CD4-positive, alpha-beta T cell treated with Interleukin-15 for 4 hours (primary cell): ENCODE data around the gene CX3CR1.
"Not testable (repeated sequence)": the region's sequence is repeated elsewhere in the genome, so short reads cannot be mapped to it uniquely, and the experiment has no call there.

Source experiments
- DNase-seq: peaks from one replicate; pipeline ENCODE4 v3.0.0-alpha.2; 2020; ENCODE audit warnings: low spot score

CX3CR1 gene, protein sequence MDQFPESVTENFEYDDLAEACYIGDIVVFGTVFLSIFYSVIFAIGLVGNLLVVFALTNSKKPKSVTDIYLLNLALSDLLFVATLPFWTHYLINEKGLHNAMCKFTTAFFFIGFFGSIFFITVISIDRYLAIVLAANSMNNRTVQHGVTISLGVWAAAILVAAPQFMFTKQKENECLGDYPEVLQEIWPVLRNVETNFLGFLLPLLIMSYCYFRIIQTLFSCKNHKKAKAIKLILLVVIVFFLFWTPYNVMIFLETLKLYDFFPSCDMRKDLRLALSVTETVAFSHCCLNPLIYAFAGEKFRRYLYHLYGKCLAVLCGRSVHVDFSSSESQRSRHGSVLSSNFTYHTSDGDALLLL

DNA sequence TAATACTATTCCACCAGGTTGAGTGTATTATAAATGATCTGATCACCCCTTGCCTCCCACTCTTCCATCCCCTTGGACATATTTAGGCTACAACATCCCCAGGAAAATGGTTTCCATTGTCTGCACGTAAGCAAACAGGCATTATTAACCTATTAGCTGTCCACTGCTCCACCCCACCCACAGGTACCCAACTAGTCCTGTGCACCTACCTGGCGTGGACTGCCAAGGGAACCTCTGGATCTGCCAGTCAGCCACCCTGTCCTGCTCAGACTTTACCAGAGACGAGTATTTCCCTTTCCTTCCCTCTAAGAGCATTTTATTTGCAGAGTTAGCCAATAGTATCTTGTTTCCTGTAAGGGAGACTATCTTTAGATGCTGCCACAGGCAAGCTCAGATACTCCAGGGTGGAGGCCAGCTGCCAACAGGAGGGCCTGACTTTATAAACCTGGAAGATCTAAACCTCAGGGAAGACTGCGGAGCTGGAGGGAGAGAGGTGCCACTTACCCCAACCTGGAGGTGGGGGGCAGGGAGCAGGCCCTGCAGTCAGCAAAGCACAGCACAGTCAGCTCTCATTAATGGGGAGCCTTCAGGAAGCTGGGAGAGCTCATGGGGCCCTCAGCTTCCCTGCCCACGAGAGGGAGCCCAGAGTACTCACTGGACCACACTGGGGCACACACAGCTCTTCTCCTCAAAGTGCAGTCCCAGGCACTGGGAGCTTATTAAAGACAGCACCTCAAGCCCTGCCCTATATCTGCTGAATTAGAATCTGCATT is at the start of gene CX3CR1:
CX3CR1 (minus strand) TSS at position 292 of the 773 bp plus-strand sequence. CDS start 13,527 bp downstream, outside the sequence.
- DNase-seq: no peak

DNA sequence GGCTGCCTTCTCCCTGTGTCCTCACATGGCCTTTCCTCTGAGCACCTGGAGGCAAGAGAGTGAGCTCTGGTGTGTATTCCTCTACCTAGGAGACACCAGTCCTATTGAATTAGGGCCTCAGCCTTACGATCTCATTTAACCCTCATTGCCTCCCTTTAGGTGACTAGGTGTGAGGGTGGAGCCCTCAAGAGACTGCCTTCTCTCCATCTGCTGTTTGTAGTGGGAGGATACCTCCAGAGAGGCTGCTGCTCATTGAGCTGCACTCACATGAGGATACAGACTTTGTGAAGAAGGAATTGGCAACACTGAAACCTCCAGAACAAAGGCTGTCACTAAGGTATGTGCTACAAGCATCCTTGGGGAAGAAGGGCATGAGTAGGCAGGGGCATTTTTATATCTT is 49.7 kb upstream of the CX3CR1 start, which contains the start of gene CCR8:
CCR8 (plus strand) TSS at position 217 of the 400 bp plus-strand sequence. CDS start 2,623 bp downstream, outside the sequence.
- no peak for DNase-seq

- no peak for DNase-seq
Measured at GRCh38 chr3:39327746-39328349, 48.0 kb upstream of the CX3CR1 start.

DNA sequence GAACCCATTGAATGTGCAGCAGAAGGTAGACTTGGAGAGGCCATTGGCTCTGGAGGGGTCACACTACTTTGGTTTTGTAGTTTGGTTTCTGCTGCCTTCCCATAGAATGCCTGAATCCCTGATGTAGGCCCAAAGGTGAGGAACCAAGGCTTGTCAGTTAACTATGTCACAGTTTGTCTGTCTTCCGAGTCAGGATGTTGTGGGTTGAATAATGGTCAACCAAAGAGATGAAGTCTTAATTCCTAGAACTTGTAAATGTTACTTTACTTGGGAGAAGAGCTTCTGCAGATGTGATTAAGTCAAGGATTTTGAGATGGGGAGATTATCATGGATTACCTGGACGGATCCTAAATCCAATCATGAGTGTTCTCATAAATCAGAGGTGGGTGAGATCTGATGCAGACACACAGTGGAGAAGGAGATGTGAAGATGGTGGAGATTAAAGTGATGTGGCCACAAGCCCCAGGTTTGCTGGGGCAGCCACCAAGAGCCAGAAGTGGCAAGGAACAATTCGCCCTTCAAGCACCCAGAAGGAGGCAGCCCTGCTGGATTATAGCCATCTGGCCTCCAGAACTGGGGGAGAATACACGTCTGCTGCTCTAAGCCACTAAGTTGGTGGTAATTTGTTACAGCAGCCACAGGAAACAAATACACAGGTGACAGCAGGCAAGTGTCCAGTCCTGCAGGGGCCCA is 47.4 kb upstream of the CX3CR1 start:
- no peak for DNase-seq

GRCh38 chr3:39325236-39325635 is 45.4 kb upstream of the CX3CR1 start:
- no peak for DNase-seq

DNA sequence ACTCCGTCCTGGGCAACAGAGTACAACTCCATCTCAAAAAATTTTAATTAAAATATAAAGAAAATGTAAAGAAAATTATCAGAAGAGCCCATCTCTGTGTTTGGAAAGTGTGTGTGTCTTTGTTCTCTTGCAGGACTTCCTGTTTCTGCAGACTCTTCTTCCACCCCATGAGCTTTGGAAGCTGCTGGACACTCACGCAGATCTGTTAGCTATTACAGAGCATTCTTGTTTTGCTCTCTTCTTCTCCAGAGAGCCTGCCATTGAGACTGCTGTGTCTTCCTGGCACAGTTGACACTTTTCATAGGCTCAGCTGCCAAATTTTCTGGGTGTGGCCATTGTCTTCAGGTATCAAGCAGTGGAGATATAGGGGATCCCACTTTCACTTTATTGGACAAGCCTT is 43.7 kb upstream of the CX3CR1 start:
- DNase-seq: no peak

DNA sequence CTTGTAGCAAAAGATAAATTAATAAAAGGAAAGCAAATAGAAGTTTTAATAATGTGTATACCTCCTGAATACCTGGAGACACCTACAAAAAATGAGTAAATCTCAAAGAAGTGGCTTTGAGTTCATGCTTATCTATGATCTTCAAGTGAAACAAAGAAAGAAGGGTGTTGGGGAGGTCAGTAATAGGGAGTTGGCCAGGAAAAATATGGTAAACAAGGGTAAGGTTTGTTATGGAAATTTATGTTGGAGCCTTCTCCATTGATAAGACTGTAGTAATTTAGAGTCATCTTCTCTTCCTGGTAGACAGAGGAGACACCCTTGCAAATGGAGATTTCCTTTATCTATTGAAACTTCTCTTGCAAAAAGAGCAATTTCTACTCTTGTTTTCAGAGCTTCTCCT is 43.1 kb upstream of the CX3CR1 start:
- no peak for DNase-seq

DNA sequence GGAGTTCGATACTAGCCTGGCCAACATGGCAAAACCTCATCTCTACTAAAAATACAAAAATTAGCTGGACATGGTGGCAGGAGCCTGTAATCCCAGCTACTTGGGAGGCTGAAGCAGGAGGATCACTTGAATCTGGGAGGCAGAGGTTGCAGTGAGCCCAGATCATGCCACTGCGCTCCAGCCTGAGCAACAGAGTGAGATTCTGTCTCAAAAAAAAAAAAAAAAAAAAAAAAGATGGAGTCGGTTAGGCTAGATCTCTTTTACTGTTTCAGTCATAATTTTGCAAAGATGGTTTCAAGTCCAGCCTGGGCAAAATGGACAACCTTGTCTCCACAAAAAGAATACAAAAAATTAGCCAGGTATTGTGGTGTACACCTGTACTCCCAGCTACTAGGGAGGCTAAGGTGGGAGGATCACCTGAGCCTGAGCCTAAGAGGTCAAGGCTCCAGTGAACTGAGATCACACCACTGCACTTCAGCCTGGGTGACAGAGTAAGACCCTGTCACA is 42.4 kb upstream of the CX3CR1 start:
- not testable (repeated sequence) for DNase-seq

DNA sequence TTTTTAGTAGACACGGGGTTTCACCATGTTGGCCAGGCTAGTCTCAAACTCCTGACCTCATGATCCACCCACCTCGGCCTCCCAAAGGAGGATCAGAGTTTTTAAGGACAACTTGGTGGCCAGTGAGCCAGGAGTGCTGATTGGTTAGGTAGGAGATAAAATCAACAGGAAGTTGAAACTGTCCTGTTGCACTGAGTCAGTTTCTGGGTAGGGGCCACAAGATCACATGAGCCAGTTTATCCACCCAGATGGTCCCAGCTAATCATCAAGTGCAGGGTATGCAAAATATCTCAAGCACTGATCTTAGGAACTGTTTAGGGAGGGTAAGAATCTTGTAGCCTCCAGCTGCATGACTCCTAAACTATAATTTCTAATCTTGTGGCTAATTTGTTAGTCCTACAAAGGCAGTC is 41.7 kb upstream of the CX3CR1 start:
- DNase-seq: not testable (repeated sequence)

- no peak for DNase-seq
Measured at GRCh38 chr3:39319249-39319648, 39.4 kb upstream of the CX3CR1 start.

GRCh38 chr3:39318301-39318700 is 38.5 kb upstream of the CX3CR1 start:
- DNase-seq: no peak

DNA sequence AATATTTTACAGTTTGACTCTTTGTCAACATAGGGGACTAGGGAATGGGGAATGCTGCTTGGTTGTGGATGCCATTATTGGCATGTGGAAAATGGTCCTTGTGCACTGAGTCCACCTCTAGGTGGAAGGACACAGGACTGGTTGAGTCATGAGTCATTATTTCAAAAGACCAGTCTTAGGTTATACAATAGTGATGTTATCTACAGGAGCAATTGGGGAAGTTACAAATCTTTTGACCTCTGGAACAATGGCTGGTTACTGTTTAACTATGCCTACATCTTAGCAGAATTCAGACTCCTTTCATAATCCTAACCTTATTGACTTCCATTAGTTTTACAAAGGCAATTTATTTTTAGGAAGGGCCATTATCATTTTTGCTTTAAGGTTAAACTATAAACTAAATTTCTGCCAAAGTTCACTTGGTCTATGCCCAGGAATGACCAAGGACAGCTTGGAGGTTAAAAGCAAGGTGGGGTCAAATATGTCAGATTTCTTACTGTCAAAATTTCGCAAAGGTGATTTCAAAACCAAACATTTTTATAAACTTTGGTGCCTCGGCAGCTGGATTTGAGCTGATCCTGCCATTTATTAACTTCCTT is 37.8 kb upstream of the CX3CR1 start:
- no peak for DNase-seq

GRCh38 chr3:39315420-39315819 is 35.6 kb upstream of the CX3CR1 start:
- no peak for DNase-seq

GRCh38 chr3:39313289-39313688 is 33.5 kb upstream of the CX3CR1 start:
- DNase-seq: no peak

GRCh38 chr3:39302178-39302577 is 22.3 kb upstream of the CX3CR1 start:
- no peak for DNase-seq

DNA sequence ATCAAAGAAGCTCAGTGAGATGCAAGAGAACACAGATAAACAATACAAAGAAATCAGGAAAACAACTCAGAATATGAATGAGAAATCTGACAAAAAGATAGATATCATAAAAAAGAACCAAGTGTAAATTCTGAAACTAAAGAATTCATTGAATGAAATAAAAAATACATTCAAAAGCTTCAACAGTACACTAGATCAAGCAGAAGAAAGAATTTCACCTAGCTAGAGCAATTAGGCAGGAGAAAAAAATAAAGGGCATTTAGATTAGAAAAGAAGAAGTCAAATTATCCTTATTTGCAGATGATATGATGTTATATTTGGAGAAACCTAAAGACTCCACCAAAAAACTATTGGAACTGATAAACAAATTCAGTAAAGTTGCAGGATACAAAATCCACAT is 19.4 kb upstream of the CX3CR1 start:
- no peak for DNase-seq

DNA sequence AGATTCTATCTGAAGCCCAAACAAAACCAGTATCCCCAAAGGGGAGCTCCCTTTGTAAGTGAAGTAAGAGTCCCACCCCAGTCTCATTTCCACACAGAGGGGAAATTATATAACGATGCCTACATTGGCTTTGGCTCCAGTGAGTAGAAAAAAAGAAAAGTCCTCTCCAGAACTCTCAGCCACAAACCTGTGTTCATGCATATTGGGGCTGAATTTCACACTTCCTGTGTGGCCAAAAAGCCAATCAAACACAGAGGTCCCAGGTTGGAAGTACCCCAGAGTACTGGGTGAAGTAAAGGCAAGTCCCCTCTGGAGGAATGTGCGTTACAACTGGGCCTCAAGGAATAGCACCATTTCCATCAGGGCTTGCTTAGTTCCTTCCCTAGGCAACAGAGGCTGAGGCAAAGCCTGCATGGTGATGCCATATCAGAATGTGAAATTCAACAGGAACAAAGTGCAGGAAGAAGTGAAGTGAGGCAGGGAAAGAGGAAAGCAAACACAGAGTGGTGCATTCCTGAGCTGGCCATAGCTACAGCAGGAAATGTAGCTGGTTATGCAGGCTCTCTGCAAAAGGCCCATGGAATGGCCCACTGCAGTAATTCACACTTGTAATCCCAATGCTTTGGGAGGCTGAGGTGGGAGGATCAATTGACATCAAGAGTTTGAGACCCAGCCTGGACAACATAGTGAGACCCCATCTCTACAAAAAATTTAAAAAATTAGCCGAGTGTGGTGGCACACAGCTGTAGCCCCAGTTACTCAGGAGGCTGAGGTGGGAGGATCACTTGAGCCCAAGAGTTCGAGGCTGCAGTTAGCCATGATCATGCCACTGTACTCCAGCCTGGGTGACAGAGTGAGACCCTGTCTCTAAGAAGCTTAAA is 16.6 kb upstream of the CX3CR1 start:
- DNase-seq: no peak

DNA sequence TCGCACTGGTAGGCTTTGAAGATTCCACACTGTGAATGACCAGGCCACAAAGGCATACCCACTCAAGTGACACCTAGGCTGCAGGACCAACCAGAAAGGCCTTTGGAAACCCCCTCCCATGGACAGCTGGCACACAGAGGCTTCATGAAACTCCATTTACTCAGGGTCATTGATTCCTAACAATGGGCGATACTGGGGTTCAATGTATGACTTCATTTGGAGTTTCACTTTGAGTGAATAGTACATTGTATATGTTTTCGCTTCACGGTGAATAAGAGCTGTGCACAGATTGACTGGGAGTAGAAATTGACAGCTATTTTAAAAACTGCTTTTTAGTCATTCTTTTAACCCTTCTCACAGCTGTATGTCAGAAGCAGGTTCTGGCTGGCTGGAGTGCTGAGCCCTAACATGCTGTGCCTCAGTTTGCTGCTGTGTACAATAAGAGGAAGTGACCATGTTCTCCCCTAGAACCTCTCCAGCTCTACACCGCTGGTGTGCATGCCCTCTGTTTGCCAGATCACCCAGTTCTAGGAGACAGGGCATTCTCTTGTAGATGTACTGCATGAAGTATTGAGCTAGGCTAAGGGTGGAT is 15.4 kb upstream of the CX3CR1 start:
- no peak for DNase-seq

GRCh38 chr3:39294446-39295183 is 14.8 kb upstream of the CX3CR1 start:
- DNase-seq: no peak
